Activated T-cell treated with anti-CD3 and anti-CD28 coated beads for 24 hours (primary cell): ENCODE data around the gene RAB21.
"Not testable (repeated sequence)": the region's sequence is repeated elsewhere in the genome, so short reads cannot be mapped to it uniquely, and the experiment has no call there.

Source experiments
- DNase-seq: peaks from one replicate; pipeline ENCODE4 v3.0.0-alpha.2; 2020; ENCODE audit warnings: low read depth

Gene RAB21

GRCh38 chr12:71752891-71753290 lies 1.8 kb upstream of the RAB21 start:
- DNase-seq: no peak

GRCh38 chr12:71755146-71755892 lies 656 bp downstream of the RAB21 start:
- peak; percentile 43 for DNase-seq

GRCh38 chr12:71756054-71756690 lies 1.5 kb downstream of the RAB21 start:
- no peak for DNase-seq

GRCh38 chr12:71759941-71760340 lies 5.3 kb downstream of the RAB21 start:
- DNase-seq: no peak

GRCh38 chr12:71760471-71760870 lies 5.8 kb downstream of the RAB21 start:
- no peak for DNase-seq

- DNase-seq: not testable (repeated sequence)
Observed at GRCh38 chr12:71761354-71761753, 6.7 kb downstream of the RAB21 start.

- no peak for DNase-seq
Observed at GRCh38 chr12:71763677-71764379, 9.2 kb downstream of the RAB21 start.

GRCh38 chr12:71764587-71765321 lies 10.1 kb downstream of the RAB21 start:
- DNase-seq: no peak

GRCh38 chr12:71766202-71766601 lies 11.5 kb downstream of the RAB21 start:
- no peak for DNase-seq

GRCh38 chr12:71767183-71767582 lies 12.5 kb downstream of the RAB21 start:
- DNase-seq: no peak

- no peak for DNase-seq
Observed at GRCh38 chr12:71768900-71769299, 14.2 kb downstream of the RAB21 start.

- no peak for DNase-seq
Observed at GRCh38 chr12:71771069-71771468, 16.4 kb downstream of the RAB21 start.

- DNase-seq: no peak
Observed at GRCh38 chr12:71772735-71773134, 18.1 kb downstream of the RAB21 start.

- peak; percentile 4 for DNase-seq
Observed at GRCh38 chr12:71780237-71780822, 25.7 kb downstream of the RAB21 start.

GRCh38 chr12:71782017-71782416 lies 27.4 kb downstream of the RAB21 start:
- DNase-seq: no peak

GRCh38 chr12:71786829-71787228 lies 32.2 kb downstream of the RAB21 start:
- no peak for DNase-seq

GRCh38 chr12:71787580-71787979 lies 32.9 kb downstream of the RAB21 start:
- no peak for DNase-seq

GRCh38 chr12:71790331-71790730 lies 35.7 kb downstream of the RAB21 start:
- DNase-seq: no peak

- no peak for DNase-seq
Observed at GRCh38 chr12:71791473-71792150, 36.9 kb downstream of the RAB21 start.

GRCh38 chr12:71792599-71792998 lies 37.9 kb downstream of the RAB21 start:
- no peak for DNase-seq

- no peak for DNase-seq
Observed at GRCh38 chr12:71795901-71796300, 41.2 kb downstream of the RAB21 start.
